ENCODE results near the gene ZW10.

GRCh38 chr11:113789675-113790320 lies 16.3 kb upstream of the ZW10 start:
- no peak for TF ChIP-seq POLR2A (IDR thresholded peaks at IDR 0.05; ENCODE audit: low read length)
- no peak for TF ChIP-seq GATA1 (IDR thresholded peaks at IDR 0.05; ENCODE audit: low read depth, low read length)

Measured in erythroblast (primary cell).